PC-3 (cell line): ENCODE measurements around the gene GLYATL1B. TPM values are rescaled to one million over a fixed set of nuclear protein-coding genes. Genes with fewer than 3 reads are reported as not detected.
"Not testable (repeated sequence)": the region's sequence is repeated elsewhere in the genome, so short reads cannot be mapped to it uniquely, and the experiment has no call there.

Source experiments
- ATAC-seq: fragments of 200-7000 bp; cut with Tn5 transposase; 2 replicates; pipeline ENCODE4 v1.9.1; 2020; ENCODE audit warnings: mild to moderate bottlenecking, moderate library complexity
- Bru-seq: library from RNA; stranded (reverse); fragments of 400-500 nt; gene quantifications from one replicate; lab custom pipeline; 2021; lab: Mats Ljungman, UMichigan
- BruChase-seq, 2 experiments: library from RNA; stranded (reverse); fragments of 400-500 nt; gene quantifications; one replicate each; lab custom pipeline; 2021; lab: Mats Ljungman, UMichigan
- BruUV-seq: library from RNA; stranded (reverse); fragments of 400-500 nt; replicated peaks from 2 replicates; lab custom pipeline; 2021; lab: Mats Ljungman, UMichigan
- CTCF ChIA-PET: fragments of 300-600 bp; sonication (Branson Sonifier 250); formaldehyde crosslinking; loops from one replicate; lab custom pipeline; 2022; ENCODE audit warnings: antibody characterized with exemption; lab: Charles Lee
- POLR2A ChIA-PET: fragments of 300-600 bp; sonication (Branson Sonifier 250); formaldehyde crosslinking; loops from one replicate; lab custom pipeline; 2022; ENCODE audit warnings: antibody characterized with exemption; ENCODE audit not compliant: unreplicated experiment; lab: Charles Lee
- DNase-seq: peaks from one replicate; pipeline ENCODE4 v3.0.0-alpha.2; 2015
- H2AFZ ChIP-seq: fragments of 300-600 bp; sonication (generic); 2 replicates; pipeline ENCODE4 v1.6.0; 2016; ENCODE audit warnings: antibody characterized with exemption, low read length
- H3F3A ChIP-seq: fragments of 300-600 bp; sonication (generic); one replicate; pipeline ENCODE4 v1.6.0; 2017; ENCODE audit warnings: antibody characterized with exemption, low read length, control low read depth, mild to moderate bottlenecking; ENCODE audit not compliant: unreplicated experiment
- H3K27ac ChIP-seq: fragments of 300-600 bp; sonication (generic); 2 replicates; pipeline ENCODE4 v1.5.1; 2016; ENCODE audit warnings: mild to moderate bottlenecking, low read length
- H3K27me3 ChIP-seq: fragments of 300-600 bp; sonication (generic); 2 replicates; pipeline ENCODE4 v1.6.1; 2016; ENCODE audit warnings: low read length, mixed read lengths
- H3K36me3 ChIP-seq: fragments of 300-600 bp; sonication (generic); 2 replicates; pipeline ENCODE4 v1.6.1; 2016; ENCODE audit warnings: low read depth, mixed run types, low read length, mixed read lengths
- H3K4me1 ChIP-seq: fragments of 300-600 bp; sonication (generic); 2 replicates; pipeline ENCODE4 v1.5.1; 2016; ENCODE audit warnings: low read length; ENCODE audit not compliant: insufficient read depth
- H3K4me2 ChIP-seq: fragments of 300-600 bp; sonication (generic); 2 replicates; pipeline ENCODE4 v1.6.0; 2016; ENCODE audit warnings: low read length
- H3K4me3 ChIP-seq: fragments of 300-600 bp; sonication (generic); 2 replicates; pipeline ENCODE4 v1.5.1; 2016; ENCODE audit warnings: mild to moderate bottlenecking, low read length, mixed read lengths
- H3K79me2 ChIP-seq: fragments of 300-600 bp; sonication (generic); 2 replicates; pipeline ENCODE4 v1.6.1; 2017; ENCODE audit warnings: low read length, mixed read lengths
- H3K9ac ChIP-seq: fragments of 300-600 bp; sonication (generic); 2 replicates; pipeline ENCODE4 v1.6.0; 2016; ENCODE audit warnings: mild to moderate bottlenecking, low read length
- H3K9me2 ChIP-seq: fragments of 300-600 bp; sonication (generic); replicated peaks from 2 replicates; pipeline ENCODE4 v1.6.1; 2016; ENCODE audit warnings: mixed run types, low read length, mixed read lengths
- H3K9me3 ChIP-seq: fragments of 300-600 bp; sonication (generic); 2 replicates; pipeline ENCODE4 v1.6.1; 2016; ENCODE audit warnings: low read length, mixed read lengths
- H4K20me1 ChIP-seq: fragments of 300-600 bp; sonication (generic); 2 replicates; pipeline ENCODE4 v1.6.1; 2016; ENCODE audit warnings: low read length, mixed read lengths
- EZH2 ChIP-seq: fragments of 300-600 bp; sonication (generic); IDR thresholded peaks from one replicate; pipeline ENCODE4 v1.6.1; 2017; ENCODE audit warnings: antibody characterized with exemption, mild to moderate bottlenecking, low read length; ENCODE audit not compliant: unreplicated experiment
- EZH2phosphoT487 ChIP-seq: fragments of 300-600 bp; sonication (generic); IDR thresholded peaks from 2 replicates; pipeline ENCODE4 v1.6.1; 2018; ENCODE audit warnings: mild to moderate bottlenecking, antibody characterized with exemption, low read length, borderline replicate concordance
- intact Hi-C: fragments of 100-400 bp; cut with micrococcal nuclease; formaldehyde crosslinking; loops from 2 replicates; pipeline ENCODE4 v1.9.0; 2023
- long read RNA-seq: library from polyadenylated mRNA; unstranded; transcript quantifications from one replicate; pipeline ENCODE4 v2.0.0, GENCODE V29; 2021; ENCODE audit not compliant: unreplicated experiment
- total RNA-seq: library from RNA; depleted of rRNA; stranded (reverse); fragments of >200 nt; gene quantifications from 2 replicates; pipeline ENCODE4 v1.2.3, GENCODE V29; 2014; rRNA removed
- TF ChIP-seq, protein P1 (sequence below): fragments of 300-600 bp; sonication (generic); conservative IDR thresholded peaks from 2 replicates; pipeline ENCODE4 v1.5.1; 2017; ENCODE audit warnings: antibody characterized with exemption, low read depth, mild to moderate bottlenecking, low read length

The GLYATL1B gene, protein sequence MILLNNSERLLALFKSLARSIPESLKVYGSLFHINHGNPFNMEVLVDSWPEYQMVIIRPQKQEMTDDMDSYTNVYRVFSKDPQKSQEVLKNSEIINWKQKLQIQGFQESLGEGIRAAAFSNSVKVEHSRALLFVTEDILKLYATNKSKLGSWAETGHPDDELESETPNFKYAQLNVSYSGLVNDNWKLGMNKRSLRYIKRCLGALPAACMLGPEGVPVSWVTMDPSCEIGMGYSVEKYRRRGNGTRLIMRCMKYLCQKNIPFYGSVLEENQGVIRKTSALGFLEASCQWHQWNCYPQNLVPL
- not detected in 2 replicates for total RNA-seq
- not detected for Bru-seq, nascent RNA
- BruChase-seq, experiment 1, labeled RNA remaining after a 6-hour chase = not detected
- not detected for BruChase-seq, experiment 2, labeled RNA remaining after a 2-hour chase
- long read RNA-seq = 0 reads

DNA sequence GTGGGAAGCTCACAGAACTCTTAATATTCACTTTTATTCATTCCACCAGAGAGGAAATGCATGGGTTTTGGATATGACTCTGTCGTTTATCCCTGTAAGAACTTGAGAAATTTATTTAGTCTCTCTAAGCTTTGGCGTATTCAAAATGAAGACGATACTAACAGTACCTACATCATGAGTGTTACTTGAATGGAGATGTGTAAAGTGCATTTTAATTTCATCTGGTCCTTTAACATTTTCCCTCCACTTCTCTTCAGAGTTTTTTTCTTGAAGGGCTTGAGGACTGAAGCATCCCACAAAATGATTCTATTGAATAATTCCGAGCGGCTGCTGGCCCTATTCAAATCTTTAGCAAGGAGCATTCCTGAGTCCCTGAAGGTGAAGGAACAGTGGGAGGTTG lies at the start of gene GLYATL1B:
Gene GLYATL1B (plus strand): TSS at position 301 of the 400 bp plus-strand sequence. CDS start 0 bp downstream, at position 301.
- H3K36me3 ChIP-seq, H3K9me2 ChIP-seq, H3F3A ChIP-seq, BruUV-seq, H4K20me1 ChIP-seq, H3K9me3 ChIP-seq, H3K9ac ChIP-seq, H3K4me1 ChIP-seq, H3K4me2 ChIP-seq, H3K79me2 ChIP-seq, POLR2A ChIA-PET, H3K27ac ChIP-seq, DNase-seq, H2AFZ ChIP-seq, intact Hi-C loops, ATAC-seq, H3K4me3 ChIP-seq, CTCF ChIA-PET: not testable (repeated sequence)
- peaks cover 57% of the 10 kb centered on the region for H3K27me3 ChIP-seq

DNA sequence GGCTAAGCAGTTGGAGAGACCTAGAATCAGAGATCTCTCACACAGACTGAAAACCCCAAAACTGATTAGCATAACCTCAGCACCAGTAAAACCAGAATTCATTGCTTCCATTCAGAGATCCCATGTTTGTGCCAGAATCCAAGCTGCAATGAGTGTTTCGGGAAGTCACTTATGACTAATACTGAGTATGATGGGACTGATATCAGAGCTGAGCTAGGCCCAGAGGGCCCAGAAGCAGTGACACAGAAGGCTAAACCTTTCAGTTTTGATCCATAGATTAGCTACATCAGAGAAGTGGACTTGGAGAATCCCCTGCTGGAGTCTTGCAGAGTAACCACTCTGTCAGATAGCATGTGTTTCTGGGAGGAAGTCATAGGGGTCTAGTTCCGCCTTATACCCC lies 49.6 kb upstream of the GLYATL1B start:
- H3K4me2 ChIP-seq, BruUV-seq, H3K27ac ChIP-seq, DNase-seq, CTCF ChIA-PET, intact Hi-C loops, H3F3A ChIP-seq, POLR2A ChIA-PET, H3K79me2 ChIP-seq, H3K4me3 ChIP-seq, H3K9me3 ChIP-seq, H3K9me2 ChIP-seq, H4K20me1 ChIP-seq, H3K9ac ChIP-seq, H3K36me3 ChIP-seq, H2AFZ ChIP-seq, H3K4me1 ChIP-seq: not testable (repeated sequence)
- ATAC-seq = 0 out of 2 replicates have a peak, but pooled peaks have one; percentile 18
- peaks cover 14% of the 10 kb centered on the region for H3K27me3 ChIP-seq

DNA sequence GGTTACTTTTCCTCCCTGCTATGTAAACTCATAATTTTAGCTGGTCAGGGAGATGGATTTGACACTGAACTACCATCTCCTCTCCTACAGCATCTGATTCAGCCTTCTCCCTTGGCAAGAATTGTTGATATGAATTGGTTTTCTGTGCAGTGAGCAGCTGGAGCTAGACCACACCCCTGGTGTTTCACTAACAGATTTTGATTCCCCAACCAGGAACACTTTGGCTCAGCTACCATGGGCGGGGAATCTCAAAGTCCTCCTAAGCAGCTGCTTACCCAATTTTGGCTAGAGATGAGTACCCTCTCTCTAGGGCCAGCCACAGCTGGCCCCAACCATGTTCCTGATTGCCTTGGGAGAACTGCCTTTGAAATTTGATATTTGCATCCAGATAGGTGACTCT lies 48.7 kb upstream of the GLYATL1B start:
- H3K4me2 ChIP-seq, H3K9me3 ChIP-seq, H3K4me3 ChIP-seq, ATAC-seq, H4K20me1 ChIP-seq, CTCF ChIA-PET, H3K9ac ChIP-seq, intact Hi-C loops, H3K4me1 ChIP-seq, H3K79me2 ChIP-seq, H3F3A ChIP-seq, H3K9me2 ChIP-seq, BruUV-seq, DNase-seq, H3K27ac ChIP-seq, H2AFZ ChIP-seq, POLR2A ChIA-PET, H3K36me3 ChIP-seq: not testable (repeated sequence)
- H3K27me3 ChIP-seq = peaks cover 19% of the 10 kb centered on the region

DNA sequence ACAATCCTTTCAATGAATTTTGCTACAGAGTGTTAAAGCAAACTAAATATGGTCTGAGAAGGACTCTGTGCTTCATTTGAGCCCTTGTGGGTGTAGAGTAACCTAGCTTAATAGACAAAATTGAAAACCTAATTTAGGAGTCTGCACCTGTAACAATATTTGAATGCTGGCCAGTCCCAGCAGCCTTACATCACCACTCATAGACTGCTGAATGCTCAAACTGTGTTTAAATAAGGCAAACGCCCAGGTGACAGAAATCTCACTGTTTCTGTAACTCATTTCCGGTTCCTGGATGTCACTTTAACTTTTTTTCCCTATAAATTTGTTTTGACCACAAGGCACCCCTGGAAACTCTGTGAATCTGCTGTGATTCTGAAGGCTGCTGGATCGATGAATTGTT lies 45.5 kb upstream of the GLYATL1B start:
- no peak for ATAC-seq
- no peak for DNase-seq
- H3F3A ChIP-seq = no peaks in the 10 kb centered on the region
- H3K36me3 ChIP-seq = no peaks in the 10 kb centered on the region
- H3K27me3 ChIP-seq = peaks cover 18% of the 10 kb centered on the region
- ChIA-PET CTCF (no interaction called here), POLR2A (no interaction called here)
- H3K9me3 ChIP-seq = no peaks in the 10 kb centered on the region
- H3K4me3 ChIP-seq = no peak overlapping the region
- no peak for TF ChIP-seq EZH2
- TF ChIP-seq, protein P1, sequence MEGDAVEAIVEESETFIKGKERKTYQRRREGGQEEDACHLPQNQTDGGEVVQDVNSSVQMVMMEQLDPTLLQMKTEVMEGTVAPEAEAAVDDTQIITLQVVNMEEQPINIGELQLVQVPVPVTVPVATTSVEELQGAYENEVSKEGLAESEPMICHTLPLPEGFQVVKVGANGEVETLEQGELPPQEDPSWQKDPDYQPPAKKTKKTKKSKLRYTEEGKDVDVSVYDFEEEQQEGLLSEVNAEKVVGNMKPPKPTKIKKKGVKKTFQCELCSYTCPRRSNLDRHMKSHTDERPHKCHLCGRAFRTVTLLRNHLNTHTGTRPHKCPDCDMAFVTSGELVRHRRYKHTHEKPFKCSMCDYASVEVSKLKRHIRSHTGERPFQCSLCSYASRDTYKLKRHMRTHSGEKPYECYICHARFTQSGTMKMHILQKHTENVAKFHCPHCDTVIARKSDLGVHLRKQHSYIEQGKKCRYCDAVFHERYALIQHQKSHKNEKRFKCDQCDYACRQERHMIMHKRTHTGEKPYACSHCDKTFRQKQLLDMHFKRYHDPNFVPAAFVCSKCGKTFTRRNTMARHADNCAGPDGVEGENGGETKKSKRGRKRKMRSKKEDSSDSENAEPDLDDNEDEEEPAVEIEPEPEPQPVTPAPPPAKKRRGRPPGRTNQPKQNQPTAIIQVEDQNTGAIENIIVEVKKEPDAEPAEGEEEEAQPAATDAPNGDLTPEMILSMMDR = no peak
- TF ChIP-seq EZH2phosphoT487 = no peak
- intact Hi-C loops = no loop called here
- no peaks in the 10 kb centered on the region for H3K4me1 ChIP-seq
- no TSS peak for BruUV-seq
- H3K4me2 ChIP-seq = no peak overlapping the region
- H3K27ac ChIP-seq = no peak overlapping the region
- H2AFZ ChIP-seq = no peak overlapping the region
- no peak overlapping the region for H3K9ac ChIP-seq
- H4K20me1 ChIP-seq = no peaks in the 10 kb centered on the region
- no peaks in the 10 kb centered on the region for H3K79me2 ChIP-seq
- H3K9me2 ChIP-seq = no peaks in the 10 kb centered on the region

DNA sequence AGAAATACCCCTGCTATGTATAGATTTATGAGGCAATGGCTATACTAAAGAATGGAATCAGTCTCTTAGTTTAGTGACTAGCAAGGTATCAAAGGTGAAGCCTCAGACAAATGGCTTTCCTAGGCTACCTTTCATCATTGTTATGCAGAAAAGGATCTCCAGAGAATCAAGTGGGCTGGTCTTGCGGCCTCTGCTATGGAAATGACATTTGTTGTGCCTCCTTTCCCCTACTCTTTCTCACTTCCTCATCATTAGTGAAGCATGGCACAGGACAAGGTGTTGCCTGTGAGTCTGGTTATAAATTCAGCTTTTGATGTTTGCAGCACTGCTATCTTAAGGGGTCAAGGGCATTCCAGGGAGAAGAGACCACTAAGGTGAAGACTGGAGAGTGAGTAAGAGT lies 34.7 kb upstream of the GLYATL1B start:
- H3K4me3 ChIP-seq, DNase-seq, H3K36me3 ChIP-seq, intact Hi-C loops, H3K27ac ChIP-seq, H4K20me1 ChIP-seq, ATAC-seq, H3K9ac ChIP-seq, H3K4me2 ChIP-seq, H3K4me1 ChIP-seq, H3K9me3 ChIP-seq, H3K79me2 ChIP-seq, CTCF ChIA-PET, H2AFZ ChIP-seq, POLR2A ChIA-PET, H3F3A ChIP-seq, H3K9me2 ChIP-seq, BruUV-seq: not testable (repeated sequence)
- H3K27me3 ChIP-seq = peaks cover 50% of the 10 kb centered on the region
